ENCODE results near the gene CRAMP1.

Gene CRAMP1

GRCh38 chr16:1601489-1601888 lies 10.7 kb upstream of the CRAMP1 start:
- DNase-seq (ENCODE audit: low read depth) = no peak

GRCh38 chr16:1602285-1602684 lies 9.9 kb upstream of the CRAMP1 start:
- no peak for DNase-seq (ENCODE audit: low read depth)

- no peak for DNase-seq (ENCODE audit: low read depth)
Measured at GRCh38 chr16:1606774-1607173, 5.4 kb upstream of the CRAMP1 start.

GRCh38 chr16:1607971-1608370 lies 4.2 kb upstream of the CRAMP1 start:
- DNase-seq (ENCODE audit: low read depth) = no peak

- peak; percentile 83 for DNase-seq (ENCODE audit: low read depth)
Measured at GRCh38 chr16:1610071-1610898, 1.9 kb upstream of the CRAMP1 start.

- DNase-seq (ENCODE audit: low read depth) = no peak
Measured at GRCh38 chr16:1610899-1611632, 1.1 kb upstream of the CRAMP1 start.

- no peak for DNase-seq (ENCODE audit: low read depth)
Measured at GRCh38 chr16:1613211-1613622, 1.1 kb downstream of the CRAMP1 start.

- no peak for DNase-seq (ENCODE audit: low read depth)
Measured at GRCh38 chr16:1613728-1614455, 1.7 kb downstream of the CRAMP1 start.

GRCh38 chr16:1614456-1615102 lies 2.4 kb downstream of the CRAMP1 start:
- no peak for DNase-seq (ENCODE audit: low read depth)

GRCh38 chr16:1615761-1616160 lies 3.6 kb downstream of the CRAMP1 start:
- no peak for DNase-seq (ENCODE audit: low read depth)

GRCh38 chr16:1619976-1620375 lies 7.8 kb downstream of the CRAMP1 start:
- no peak for DNase-seq (ENCODE audit: low read depth)

- no peak for DNase-seq (ENCODE audit: low read depth)
Measured at GRCh38 chr16:1620391-1620790, 8.2 kb downstream of the CRAMP1 start.

GRCh38 chr16:1621851-1622250 lies 9.7 kb downstream of the CRAMP1 start:
- DNase-seq (ENCODE audit: low read depth) = no peak

GRCh38 chr16:1626327-1626726 lies 14.2 kb downstream of the CRAMP1 start:
- DNase-seq (ENCODE audit: low read depth) = no peak

GRCh38 chr16:1626776-1627175 lies 14.6 kb downstream of the CRAMP1 start:
- no peak for DNase-seq (ENCODE audit: low read depth)

GRCh38 chr16:1630450-1631213 lies 18.5 kb downstream of the CRAMP1 start:
- DNase-seq (ENCODE audit: low read depth) = no peak

GRCh38 chr16:1631230-1631629 lies 19.1 kb downstream of the CRAMP1 start:
- no peak for DNase-seq (ENCODE audit: low read depth)

GRCh38 chr16:1631931-1632637 lies 19.9 kb downstream of the CRAMP1 start:
- no peak for DNase-seq (ENCODE audit: low read depth)

- DNase-seq (ENCODE audit: low read depth) = no peak
Measured at GRCh38 chr16:1632638-1632970, 20.4 kb downstream of the CRAMP1 start.

GRCh38 chr16:1633310-1633709 lies 21.1 kb downstream of the CRAMP1 start:
- DNase-seq (ENCODE audit: low read depth) = no peak

- DNase-seq (ENCODE audit: low read depth) = no peak
Measured at GRCh38 chr16:1634541-1634940, 22.4 kb downstream of the CRAMP1 start.
